NT2/D1 (cell line): ENCODE measurements around the gene TRIM71.

ENCODE experiments used
- DNase-seq: peaks from one replicate; pipeline ENCODE4 v3.0.0-alpha.2; 2011; ENCODE audit warnings: low read depth, low spot score
- H3K27me3 ChIP-seq: 2 replicates; pipeline ENCODE4 v1.6.0; 2011; ENCODE audit warnings: mild to moderate bottlenecking; ENCODE audit not compliant: insufficient read length, insufficient read depth
- H3K36me3 ChIP-seq: 2 replicates; pipeline ENCODE4 v1.6.1; 2011; ENCODE audit warnings: mild to moderate bottlenecking, low read length, mixed read lengths; ENCODE audit not compliant: insufficient read depth, insufficient read length
- H3K4me1 ChIP-seq: 2 replicates; pipeline ENCODE4 v1.5.1; 2011; ENCODE audit not compliant: insufficient read depth, insufficient read length
- H3K4me3 ChIP-seq: 2 replicates; pipeline ENCODE4 v1.5.1; 2011; ENCODE audit warnings: low read depth; ENCODE audit not compliant: insufficient read length
- H3K9ac ChIP-seq: 2 replicates; pipeline ENCODE4 v1.6.0; 2011; ENCODE audit warnings: low read depth; ENCODE audit not compliant: insufficient read length
- H3K9me3 ChIP-seq: 2 replicates; pipeline ENCODE4 v1.5.1; 2011; ENCODE audit warnings: mild to moderate bottlenecking, low read length; ENCODE audit not compliant: insufficient read depth
- SUZ12 ChIP-seq: IDR thresholded peaks from 2 replicates; pipeline ENCODE4 v1.6.1; 2011; ENCODE audit not compliant: insufficient read length, insufficient read depth; ENCODE audit errors: extremely low read depth
- YY1 ChIP-seq: IDR thresholded peaks from 2 replicates; pipeline ENCODE4 v1.6.1; 2011; ENCODE audit not compliant: insufficient read length, insufficient read depth
- ZNF274 ChIP-seq: IDR thresholded peaks from 2 replicates; pipeline ENCODE4 v1.6.1; 2011; ENCODE audit warnings: mild to moderate bottlenecking, low read depth, low read length

TRIM71 gene

DNA sequence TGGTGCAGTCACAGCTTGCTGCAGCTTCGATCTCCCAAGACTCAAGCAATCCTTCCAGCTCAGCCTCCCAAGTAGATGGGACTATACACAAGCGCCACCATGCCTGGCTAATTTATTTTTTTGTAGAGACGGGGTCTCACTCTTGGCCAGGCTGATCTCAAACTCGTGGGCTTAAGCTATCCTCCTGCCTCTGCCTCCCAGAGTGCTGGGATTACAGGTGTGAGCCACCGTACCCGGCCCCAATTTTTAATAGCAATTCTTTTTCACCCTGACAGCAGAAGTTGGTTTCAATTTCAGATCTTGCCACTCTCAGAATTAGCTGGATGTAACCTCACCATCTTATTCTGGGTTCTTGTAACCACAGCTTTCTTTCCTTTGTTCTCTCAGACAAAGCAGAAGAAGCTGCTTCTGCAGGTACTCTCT lies 64.8 kb downstream of the TRIM71 start:
- H3K9ac ChIP-seq: no peak overlapping the region
- DNase-seq: no peak
- TF ChIP-seq SUZ12 (no peak), ZNF274 (no peak), YY1 (no peak)
- H3K9me3 ChIP-seq: no peaks in the 10 kb centered on the region
- H3K4me1 ChIP-seq: peaks cover 7% of the 10 kb centered on the region
- no peak overlapping the region for H3K4me3 ChIP-seq
- H3K27me3 ChIP-seq: no peaks in the 10 kb centered on the region
- peaks cover 77% of the 10 kb centered on the region for H3K36me3 ChIP-seq

DNA sequence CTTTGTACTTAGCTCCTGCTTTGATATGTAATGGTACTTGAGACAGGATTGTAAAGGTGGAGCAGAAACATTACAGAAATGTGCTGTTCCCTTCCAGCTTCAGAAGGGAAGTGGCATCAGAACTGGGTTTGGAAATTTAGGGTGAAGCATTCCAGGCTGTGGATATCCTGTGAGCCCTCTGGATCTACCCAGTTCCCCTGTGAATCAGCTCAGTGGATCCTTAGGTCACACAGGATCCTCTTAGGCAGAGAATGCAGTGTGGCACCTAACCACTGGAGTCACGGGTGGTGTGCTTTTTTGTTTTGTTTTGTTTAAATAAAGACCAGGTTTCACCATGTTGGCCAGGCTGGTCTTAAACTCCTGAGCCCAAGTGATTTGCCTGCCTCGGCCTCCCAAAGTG lies 66.0 kb downstream of the TRIM71 start:
- no peak overlapping the region for H3K9ac ChIP-seq
- H3K27me3 ChIP-seq: no peaks in the 10 kb centered on the region
- peaks cover 7% of the 10 kb centered on the region for H3K4me1 ChIP-seq
- H3K9me3 ChIP-seq: no peaks in the 10 kb centered on the region
- no peak overlapping the region for H3K4me3 ChIP-seq
- peaks cover 81% of the 10 kb centered on the region for H3K36me3 ChIP-seq
- TF ChIP-seq YY1 (no peak), ZNF274 (no peak), SUZ12 (no peak)
- DNase-seq: no peak

DNA sequence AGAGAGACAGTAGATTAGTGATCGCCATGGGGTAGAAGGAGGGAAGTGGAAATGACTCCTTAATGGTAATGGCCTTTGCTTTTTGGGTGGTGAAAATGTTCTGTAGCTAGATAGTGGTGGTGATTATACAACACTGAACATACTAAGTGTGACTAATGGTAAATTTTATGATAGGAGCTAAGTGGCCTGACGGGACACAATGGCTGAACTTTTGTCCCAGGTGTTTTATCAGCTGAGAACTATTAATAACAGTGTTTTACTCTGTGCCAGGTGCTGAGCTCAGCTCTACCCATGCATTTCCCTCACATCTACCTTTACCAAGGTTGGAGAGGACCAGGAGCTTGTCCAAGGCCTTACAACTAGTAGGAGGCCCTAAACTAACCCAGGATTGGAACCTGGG lies 66.8 kb downstream of the TRIM71 start:
- Histone ChIP-seq H3K4me1 (peaks cover 7% of the 10 kb centered on the region), H3K9ac (no peak overlapping the region), H3K27me3 (no peaks in the 10 kb centered on the region), H3K4me3 (no peak overlapping the region), H3K36me3 (peaks cover 82% of the 10 kb centered on the region), H3K9me3 (no peaks in the 10 kb centered on the region)
- TF ChIP-seq SUZ12 (no peak), ZNF274 (no peak), YY1 (no peak)
- DNase-seq: no peak

DNA sequence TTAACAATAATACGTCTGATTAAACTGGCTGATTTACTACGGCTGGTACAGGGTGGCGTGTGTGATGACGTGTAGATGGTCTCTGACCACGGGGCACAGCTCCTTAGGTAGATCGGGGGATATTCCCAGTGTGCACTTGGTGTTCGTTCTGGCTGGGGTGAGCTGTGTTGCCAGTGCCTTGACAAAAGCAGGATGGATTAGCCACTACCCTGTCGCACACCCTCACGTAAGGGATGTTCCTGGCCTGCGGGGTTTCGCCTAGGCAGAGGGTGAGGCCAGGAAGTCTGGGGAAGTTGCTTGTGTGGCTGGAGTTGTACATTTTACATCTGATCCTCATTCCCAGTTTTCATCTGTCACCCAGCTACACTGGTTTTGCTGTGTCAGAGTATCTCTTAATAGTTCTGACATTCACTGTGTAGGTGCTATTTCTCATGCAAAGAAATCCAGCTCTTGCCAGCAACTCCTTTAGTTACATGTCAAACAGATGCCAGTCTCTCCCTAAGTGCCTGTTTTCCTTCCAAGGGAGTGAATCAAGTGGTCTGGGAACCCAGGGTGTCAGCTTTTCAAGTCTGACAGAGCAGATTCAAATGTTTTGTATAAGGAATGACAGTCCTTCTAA lies 67.6 kb downstream of the TRIM71 start:
- Histone ChIP-seq H3K4me3 (no peak overlapping the region), H3K4me1 (peaks cover 8% of the 10 kb centered on the region), H3K9me3 (no peaks in the 10 kb centered on the region), H3K27me3 (no peaks in the 10 kb centered on the region), H3K9ac (no peak overlapping the region), H3K36me3 (peaks cover 83% of the 10 kb centered on the region)
- DNase-seq: no peak
- no peak for TF ChIP-seq ZNF274
- TF ChIP-seq SUZ12: no peak
- no peak for TF ChIP-seq YY1

DNA sequence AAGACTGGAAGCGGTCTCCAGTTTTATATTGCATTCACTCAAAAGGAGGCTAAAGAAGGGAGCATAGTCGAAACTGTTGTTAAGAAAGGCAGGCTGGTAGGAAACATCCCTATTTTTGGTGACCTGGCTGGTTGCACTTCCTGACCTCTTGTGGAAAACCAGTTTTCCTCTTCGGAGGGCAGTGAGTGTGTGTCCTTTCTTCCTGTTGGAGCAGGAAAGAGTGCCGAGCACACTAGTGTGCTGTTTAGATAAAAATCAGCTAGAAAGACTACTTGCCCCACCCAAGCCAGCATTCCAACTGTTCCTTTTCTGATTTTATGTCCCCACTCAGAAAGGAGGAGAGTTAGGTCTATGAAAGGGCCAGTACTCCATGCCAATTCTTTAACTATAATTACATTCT lies 68.5 kb downstream of the TRIM71 start:
- no peak for DNase-seq
- no peak for TF ChIP-seq SUZ12
- no peak for TF ChIP-seq YY1
- no peak for TF ChIP-seq ZNF274
- H3K36me3 ChIP-seq: peaks cover 87% of the 10 kb centered on the region

DNA sequence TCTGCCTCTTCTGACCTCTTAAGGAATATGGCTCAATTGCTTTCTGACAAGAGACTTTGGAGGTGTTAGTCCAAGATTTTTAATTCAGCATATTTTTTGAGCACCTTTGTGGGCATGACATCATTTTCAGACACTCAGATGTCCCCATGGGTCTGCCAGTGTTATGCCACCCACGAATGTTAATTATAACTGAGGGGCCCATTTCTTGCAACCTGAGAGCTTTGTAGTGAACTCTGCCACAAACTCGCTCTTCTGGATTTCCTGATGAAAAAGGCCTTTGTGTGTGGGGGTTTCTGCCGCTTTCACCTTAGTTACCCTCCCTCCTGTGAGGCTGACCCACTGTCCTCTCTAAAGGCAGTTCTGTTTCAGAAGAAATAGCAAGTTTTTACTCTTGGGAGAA lies 69.1 kb downstream of the TRIM71 start:
- H3K9ac ChIP-seq: no peak overlapping the region
- H3K9me3 ChIP-seq: no peaks in the 10 kb centered on the region
- no peaks in the 10 kb centered on the region for H3K27me3 ChIP-seq
- TF ChIP-seq ZNF274: no peak
- no peak for TF ChIP-seq YY1
- TF ChIP-seq SUZ12: no peak
- no peak for DNase-seq
- H3K4me3 ChIP-seq: no peak overlapping the region
- H3K36me3 ChIP-seq: peaks cover 92% of the 10 kb centered on the region
- peaks cover 19% of the 10 kb centered on the region for H3K4me1 ChIP-seq

More for the DNA sequence above, 68.5 kb downstream of the TRIM71 start:
- Histone ChIP-seq H3K4me3 (no peak overlapping the region), H3K9ac (no peak overlapping the region), H3K4me1 (peaks cover 17% of the 10 kb centered on the region), H3K9me3 (no peaks in the 10 kb centered on the region), H3K27me3 (no peaks in the 10 kb centered on the region)

DNA sequence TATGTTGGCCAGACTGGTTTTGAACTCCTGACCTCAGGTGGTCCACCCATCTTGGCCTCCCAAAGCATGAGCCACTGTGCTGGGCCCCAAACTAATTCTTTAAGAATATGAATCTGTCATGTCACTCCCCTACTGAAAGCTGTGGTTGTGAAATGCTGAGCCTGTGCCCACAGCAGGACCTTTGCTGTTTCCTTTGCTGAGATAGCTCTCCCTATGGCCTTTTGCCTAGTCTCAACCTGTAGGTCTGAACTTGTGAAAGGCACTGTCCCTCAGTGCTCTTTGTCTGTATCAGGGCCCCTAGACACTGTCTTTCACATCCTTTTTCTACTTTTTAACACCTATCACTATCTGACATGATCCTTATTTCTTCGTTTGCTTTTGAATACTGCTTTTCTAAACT lies 70.9 kb downstream of the TRIM71 start:
- DNase-seq: no peak
- H3K4me1 ChIP-seq: peaks cover 19% of the 10 kb centered on the region
- no peaks in the 10 kb centered on the region for H3K9me3 ChIP-seq
- no peak overlapping the region for H3K9ac ChIP-seq
- no peak overlapping the region for H3K4me3 ChIP-seq
- TF ChIP-seq ZNF274: no peak
- TF ChIP-seq SUZ12: no peak
- TF ChIP-seq YY1: no peak
- H3K27me3 ChIP-seq: no peaks in the 10 kb centered on the region
- H3K36me3 ChIP-seq: peaks cover 94% of the 10 kb centered on the region
